OCI-LY3 (cell line): ENCODE measurements around the gene AGBL1.

ENCODE experiments used
- H2AFZ ChIP-seq: fragments of 200-600, 300-600 bp; shearing (Covaris generic); 2 replicates; pipeline ENCODE4 v1.6.0; 2014; ENCODE audit warnings: antibody characterized with exemption, low read depth, low read length
- H3K27ac ChIP-seq: fragments of 200-600, 300-600 bp; sonication (generic); 2 replicates; pipeline ENCODE4 v1.5.1; 2014; ENCODE audit warnings: mild to moderate bottlenecking, low read length, moderate library complexity, mixed read lengths
- H3K27me3 ChIP-seq: fragments of 200-600, 300-600 bp; sonication (generic); 2 replicates; pipeline ENCODE4 v1.6.1; 2014; ENCODE audit warnings: low read depth, low read length, mixed read lengths
- H3K36me3 ChIP-seq: fragments of 200-600, 300-600 bp; sonication (generic); replicated peaks from 2 replicates; pipeline ENCODE3; 2014; ENCODE audit warnings: low read depth, low read length, mixed read lengths
- H3K4me1 ChIP-seq: fragments of 300-600, 200-600 bp; sonication (generic); 2 replicates; pipeline ENCODE4 v1.6.1; 2014; ENCODE audit warnings: low read length, mixed read lengths
- H3K4me2 ChIP-seq: fragments of 200-600, 300-600 bp; sonication (generic); 2 replicates; pipeline ENCODE4 v1.6.1; 2014; ENCODE audit warnings: low read length, mixed read lengths
- H3K4me3 ChIP-seq: fragments of 300-600, 200-600 bp; sonication (generic); 2 replicates; pipeline ENCODE4 v1.5.1; 2014; ENCODE audit warnings: antibody characterized with exemption, mild to moderate bottlenecking, low read length, moderate library complexity
- H3K79me2 ChIP-seq: fragments of 300-600, 200-600 bp; shearing (Covaris generic); 2 replicates; pipeline ENCODE4 v1.6.1; 2014; ENCODE audit warnings: mild to moderate bottlenecking, low read length, mixed read lengths
- H3K9ac ChIP-seq: fragments of 300-600, 200-600 bp; shearing (Covaris generic); 2 replicates; pipeline ENCODE4 v1.6.0; 2014; ENCODE audit warnings: mild to moderate bottlenecking, low read length, moderate library complexity
- H3K9me3 ChIP-seq: fragments of 200-600, 300-600 bp; shearing (Covaris generic); 2 replicates; pipeline ENCODE4 v1.6.1; 2014; ENCODE audit warnings: low read length, mixed read lengths; ENCODE audit not compliant: insufficient read depth
- H4K20me1 ChIP-seq: fragments of 200-600, 300-600 bp; sonication (generic); 2 replicates; pipeline ENCODE4 v1.6.1; 2016; ENCODE audit warnings: low read length, mixed read lengths; ENCODE audit not compliant: insufficient read depth
- CTCF ChIP-seq: fragments of 200-600, 300-600 bp; sonication (generic); IDR thresholded peaks from 2 replicates; pipeline ENCODE4 v1.5.1; 2014; ENCODE audit warnings: antibody characterized with exemption, low read length, low read depth
- EZH2phosphoT487 ChIP-seq: fragments of 200-600 bp; shearing (Covaris generic); IDR thresholded peaks from 2 replicates; pipeline ENCODE4 v1.6.1; 2018; ENCODE audit warnings: antibody characterized with exemption, mixed run types, low read depth

Gene AGBL1

GRCh38 chr15:86312486-86312885 lies 232.8 kb downstream of the AGBL1 start:
- no peaks in the 10 kb centered on the region for H3K4me1 ChIP-seq

GRCh38 chr15:86316216-86316615 lies 236.5 kb downstream of the AGBL1 start:
- no peak overlapping the region for H3K9ac ChIP-seq
- H3K27me3 ChIP-seq = no peaks in the 10 kb centered on the region
- H3K9me3 ChIP-seq = no peaks in the 10 kb centered on the region
- no peaks in the 10 kb centered on the region for H3K79me2 ChIP-seq
- no peak overlapping the region for H3K27ac ChIP-seq
- no peaks in the 10 kb centered on the region for H3K36me3 ChIP-seq
- no peak overlapping the region for H2AFZ ChIP-seq
- H4K20me1 ChIP-seq = no peaks in the 10 kb centered on the region
- no peak overlapping the region for H3K4me2 ChIP-seq
- TF ChIP-seq CTCF (no peak), EZH2phosphoT487 (no peak)
- H3K4me1 ChIP-seq = no peaks in the 10 kb centered on the region
- no peak overlapping the region for H3K4me3 ChIP-seq

More at GRCh38 chr15:86312486-86312885, 232.8 kb downstream of the AGBL1 start:
- no peaks in the 10 kb centered on the region for H3K79me2 ChIP-seq
- H3K9ac ChIP-seq = no peak overlapping the region
- no peaks in the 10 kb centered on the region for H4K20me1 ChIP-seq
- H3K4me2 ChIP-seq = no peak overlapping the region
- H2AFZ ChIP-seq = no peak overlapping the region
- no peak overlapping the region for H3K4me3 ChIP-seq
- H3K9me3 ChIP-seq = no peaks in the 10 kb centered on the region
- TF ChIP-seq CTCF (no peak), EZH2phosphoT487 (no peak)
- H3K36me3 ChIP-seq = no peaks in the 10 kb centered on the region
- H3K27ac ChIP-seq = no peak overlapping the region
- H3K27me3 ChIP-seq = no peaks in the 10 kb centered on the region

- no peaks in the 10 kb centered on the region for H3K9me3 ChIP-seq
- H3K27ac ChIP-seq = no peak overlapping the region
- no peaks in the 10 kb centered on the region for H3K27me3 ChIP-seq
- TF ChIP-seq CTCF (no peak), EZH2phosphoT487 (no peak)
- H3K79me2 ChIP-seq = no peaks in the 10 kb centered on the region
- no peaks in the 10 kb centered on the region for H3K4me1 ChIP-seq
- no peak overlapping the region for H3K9ac ChIP-seq
- no peaks in the 10 kb centered on the region for H4K20me1 ChIP-seq
- H2AFZ ChIP-seq = no peak overlapping the region
- H3K4me2 ChIP-seq = no peak overlapping the region
- no peak overlapping the region for H3K4me3 ChIP-seq
- no peaks in the 10 kb centered on the region for H3K36me3 ChIP-seq
Observed at GRCh38 chr15:86316726-86317383, 237.2 kb downstream of the AGBL1 start.

GRCh38 chr15:86317384-86317740 lies 237.7 kb downstream of the AGBL1 start:
- Histone ChIP-seq H3K9me3 (no peaks in the 10 kb centered on the region), H2AFZ (no peak overlapping the region), H3K27me3 (no peaks in the 10 kb centered on the region), H3K4me2 (no peak overlapping the region), H4K20me1 (no peaks in the 10 kb centered on the region), H3K36me3 (no peaks in the 10 kb centered on the region), H3K27ac (no peak overlapping the region), H3K9ac (no peak overlapping the region), H3K79me2 (no peaks in the 10 kb centered on the region), H3K4me1 (no peaks in the 10 kb centered on the region), H3K4me3 (no peak overlapping the region)
- TF ChIP-seq EZH2phosphoT487 = no peak
- no peak for TF ChIP-seq CTCF
